Measurements from ENCODE around the gene RCE1.

The RCE1 gene

DNA sequence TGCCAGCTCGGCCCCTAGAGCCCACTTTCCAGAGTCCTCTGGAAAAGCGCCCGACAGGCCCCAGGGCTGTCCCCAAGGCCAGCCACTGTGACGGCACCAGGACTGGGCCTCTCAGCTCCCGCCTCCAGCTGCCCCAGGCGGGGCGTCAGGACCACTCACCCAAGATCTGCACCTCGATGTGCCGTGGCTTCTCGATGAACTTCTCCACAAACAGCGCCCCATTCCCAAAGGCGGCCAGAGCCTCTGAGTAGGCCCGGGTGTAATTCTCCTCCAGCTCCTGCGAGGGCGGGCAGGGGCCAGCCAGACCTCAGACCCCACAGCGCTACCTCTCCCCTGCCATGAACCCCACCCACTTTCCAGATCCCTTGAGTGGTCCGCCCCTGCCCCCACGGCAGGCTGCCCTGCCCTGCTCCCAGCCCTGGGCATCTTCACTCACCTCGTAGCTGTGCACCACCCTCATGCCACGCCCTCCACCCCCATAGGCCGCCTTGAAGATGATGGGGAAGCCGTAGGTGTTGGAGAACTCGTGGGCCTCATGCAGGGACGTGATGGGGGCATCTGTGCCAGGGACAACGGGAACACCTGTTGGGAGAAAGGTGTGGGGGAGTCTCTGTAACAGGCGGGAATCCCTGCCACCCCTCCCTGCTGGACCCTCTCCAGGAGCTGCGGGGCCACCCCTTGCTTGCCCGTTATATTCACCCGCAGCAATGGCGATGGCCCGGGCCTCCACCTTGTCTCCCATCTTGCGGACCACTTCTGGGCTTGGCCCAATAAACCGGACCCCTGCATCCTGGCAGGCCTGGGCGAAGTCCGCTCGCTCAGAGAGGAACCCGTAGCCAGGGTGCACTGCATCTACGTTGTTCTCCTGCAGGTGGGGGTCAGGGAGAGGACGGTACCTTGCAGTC, 27.6 kb downstream of the RCE1 start:
- no peak for DNase-seq

DNA sequence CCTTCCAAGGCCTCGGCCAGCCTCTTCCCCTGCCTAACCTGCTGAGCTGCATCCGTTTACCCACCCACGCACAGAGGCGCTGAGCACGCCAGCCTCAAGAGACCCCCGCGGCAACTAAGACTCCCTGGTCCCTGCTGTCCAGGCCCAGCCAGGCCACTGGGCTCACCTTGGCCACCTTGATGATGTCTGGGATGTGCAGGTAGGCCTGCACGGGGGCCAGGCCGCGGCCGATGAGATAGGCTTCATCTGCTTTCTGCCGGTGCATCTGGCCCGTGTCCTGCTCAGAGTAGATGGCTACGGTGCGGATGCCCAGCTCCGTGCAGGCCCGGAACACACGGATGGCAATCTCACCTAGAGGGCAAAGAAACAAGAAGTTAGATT, 28.3 kb downstream of the RCE1 start:
- no peak for DNase-seq

DNA sequence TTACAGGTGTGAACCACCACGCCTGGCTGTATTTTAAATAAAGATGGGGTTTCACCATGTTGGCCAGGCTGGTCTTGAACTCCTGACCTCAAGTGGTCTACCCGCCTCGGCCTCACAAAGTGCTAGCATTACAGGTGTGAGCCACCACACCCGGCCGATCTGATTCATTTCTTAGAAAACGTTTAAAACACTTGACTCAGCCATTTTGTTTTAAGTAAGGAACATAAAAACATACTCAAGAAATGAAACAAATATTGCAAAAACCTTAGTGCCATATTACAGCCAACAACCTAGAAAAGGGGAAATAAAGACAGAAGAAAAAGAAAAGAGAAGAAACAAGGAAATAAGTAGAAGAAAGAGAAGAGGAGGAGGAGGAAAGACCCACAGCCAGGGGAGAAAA, 31.0 kb downstream of the RCE1 start:
- no peak for DNase-seq

DNA sequence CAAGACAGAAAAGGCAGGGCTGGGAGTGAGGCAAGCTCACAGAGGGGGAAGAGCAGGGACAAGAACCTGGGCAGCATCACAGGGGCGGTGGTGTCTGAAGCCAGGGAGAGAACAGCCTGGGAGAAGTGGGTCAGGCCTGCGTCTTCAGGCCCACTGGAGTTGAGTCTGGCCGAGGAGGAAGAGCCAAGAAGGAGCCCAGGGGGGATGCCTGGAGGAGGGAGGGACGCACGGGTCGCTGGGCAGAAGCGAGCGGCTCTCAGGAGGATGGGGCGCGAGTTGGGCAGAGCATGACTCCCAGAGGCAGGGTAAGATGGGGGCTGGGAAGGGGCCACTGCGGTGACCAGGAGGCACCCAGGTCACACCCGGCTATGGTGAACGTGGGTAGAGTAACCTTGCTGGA, 32.1 kb downstream of the RCE1 start:
- no peak for DNase-seq

DNA sequence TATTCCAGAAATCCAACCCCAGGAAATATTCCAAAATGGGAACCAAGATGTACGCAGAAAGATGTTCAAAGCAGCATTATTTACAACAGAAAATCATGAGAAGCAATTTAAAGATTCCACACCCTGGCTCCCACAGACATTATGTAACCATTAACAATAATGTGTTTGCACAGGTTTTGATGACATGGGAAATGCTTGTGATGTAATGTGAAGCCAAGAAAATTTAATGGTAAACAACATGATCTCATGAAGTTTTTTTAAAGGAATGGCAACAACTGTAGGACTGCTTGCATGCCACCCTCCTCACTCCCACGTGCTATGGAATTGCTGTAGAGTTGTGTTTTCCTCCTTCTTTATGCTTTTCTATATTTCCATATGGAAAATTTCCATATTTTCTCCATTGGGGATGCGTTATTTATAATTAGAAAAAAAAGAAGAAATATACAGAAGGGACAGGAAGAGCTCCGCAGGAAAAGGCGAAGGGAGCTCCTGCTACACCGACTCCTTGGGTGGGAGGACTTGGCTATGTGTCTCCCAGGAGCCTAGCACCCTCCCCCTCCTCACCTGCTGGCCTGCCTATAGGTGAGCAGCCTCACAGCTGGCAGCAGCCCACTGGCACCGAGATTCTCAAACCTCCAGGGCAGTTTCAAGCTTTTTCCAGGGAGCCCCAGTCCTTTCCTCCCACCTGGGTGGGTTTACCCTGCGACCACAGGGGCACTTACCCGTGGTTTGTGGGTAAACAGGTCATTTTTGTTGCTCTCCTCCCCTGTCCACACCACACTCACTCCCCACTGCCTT, 34.5 kb downstream of the RCE1 start:
- DNase-seq = no peak

DNA sequence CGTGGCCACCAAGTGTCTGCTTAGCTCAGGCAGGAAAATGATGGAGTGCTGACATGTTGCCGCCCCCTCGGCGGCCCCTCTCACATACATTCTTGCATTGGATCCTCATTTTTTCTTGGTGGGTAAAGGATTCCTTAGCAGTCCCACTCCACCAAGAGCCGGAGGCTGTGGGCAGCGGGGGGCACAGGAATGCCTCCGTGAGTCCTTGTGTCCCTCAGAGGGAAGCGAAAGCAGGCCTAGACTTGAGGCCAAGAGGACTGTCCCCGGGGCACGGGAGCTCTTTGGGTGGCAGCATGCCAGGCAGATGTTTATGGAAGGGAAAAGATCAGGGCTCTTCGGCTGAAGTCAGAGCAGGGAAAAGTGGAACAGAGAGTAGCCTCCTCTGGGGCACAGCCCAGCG, 35.2 kb downstream of the RCE1 start:
- no peak for DNase-seq

DNA sequence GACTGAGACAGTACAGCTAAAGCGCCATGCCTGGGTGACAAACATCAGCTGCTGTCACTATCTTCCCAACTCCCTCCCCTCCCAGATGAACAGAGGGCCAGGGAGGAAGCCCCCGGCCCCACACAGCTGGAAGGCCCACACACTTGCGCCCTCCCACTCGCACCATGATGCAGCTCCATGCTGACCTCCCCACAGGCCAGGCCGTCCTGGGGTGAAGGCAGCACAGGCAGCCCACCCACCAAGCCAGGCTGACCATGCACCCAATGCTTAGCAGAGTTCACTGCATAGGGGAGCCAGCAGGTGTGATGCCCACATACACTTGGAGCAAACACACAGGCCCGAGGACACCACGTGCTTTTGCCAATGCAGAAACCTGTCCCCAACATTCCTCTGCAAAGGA, 35.8 kb downstream of the RCE1 start:
- DNase-seq = no peak

DNA sequence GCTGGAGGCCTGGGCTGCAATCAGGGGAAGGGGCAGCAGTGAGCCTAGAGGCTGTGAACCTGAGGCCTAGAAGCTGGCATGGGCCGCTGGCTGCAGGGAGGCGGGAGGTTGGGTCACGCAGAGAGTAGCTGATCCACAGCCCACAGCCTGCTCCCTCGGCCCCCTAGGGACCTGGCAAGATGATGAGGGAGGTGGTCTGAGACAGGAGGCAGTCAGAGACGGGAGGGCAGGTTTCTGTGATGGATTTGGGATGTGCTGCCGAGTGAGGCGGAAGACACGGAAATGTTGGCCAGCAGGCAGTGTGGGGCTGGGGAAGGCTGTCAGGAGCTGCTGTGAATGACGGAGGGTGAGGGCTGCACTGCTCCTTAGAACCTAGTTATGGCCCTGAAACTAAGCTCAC, 36.3 kb downstream of the RCE1 start:
- DNase-seq = no peak

DNA sequence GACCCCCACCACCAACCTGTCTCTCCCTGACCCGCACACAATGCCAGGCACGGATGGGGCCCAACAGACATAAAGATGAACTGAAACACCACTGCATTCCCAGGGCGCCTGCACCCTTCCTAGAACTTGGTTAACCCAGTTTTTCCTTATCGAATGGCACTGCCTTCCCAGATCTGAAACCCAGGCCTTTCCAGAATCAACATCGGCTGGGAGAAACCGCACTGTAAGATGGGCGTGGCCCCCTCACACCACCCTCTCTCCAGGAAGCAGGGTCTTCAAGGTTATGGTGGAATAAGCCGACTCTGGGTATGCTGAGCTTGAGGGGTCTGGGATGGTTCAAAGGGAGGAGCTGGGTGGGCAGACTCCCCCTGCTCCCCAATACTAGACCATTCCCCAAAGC, 36.8 kb downstream of the RCE1 start:
- DNase-seq = no peak

DNA sequence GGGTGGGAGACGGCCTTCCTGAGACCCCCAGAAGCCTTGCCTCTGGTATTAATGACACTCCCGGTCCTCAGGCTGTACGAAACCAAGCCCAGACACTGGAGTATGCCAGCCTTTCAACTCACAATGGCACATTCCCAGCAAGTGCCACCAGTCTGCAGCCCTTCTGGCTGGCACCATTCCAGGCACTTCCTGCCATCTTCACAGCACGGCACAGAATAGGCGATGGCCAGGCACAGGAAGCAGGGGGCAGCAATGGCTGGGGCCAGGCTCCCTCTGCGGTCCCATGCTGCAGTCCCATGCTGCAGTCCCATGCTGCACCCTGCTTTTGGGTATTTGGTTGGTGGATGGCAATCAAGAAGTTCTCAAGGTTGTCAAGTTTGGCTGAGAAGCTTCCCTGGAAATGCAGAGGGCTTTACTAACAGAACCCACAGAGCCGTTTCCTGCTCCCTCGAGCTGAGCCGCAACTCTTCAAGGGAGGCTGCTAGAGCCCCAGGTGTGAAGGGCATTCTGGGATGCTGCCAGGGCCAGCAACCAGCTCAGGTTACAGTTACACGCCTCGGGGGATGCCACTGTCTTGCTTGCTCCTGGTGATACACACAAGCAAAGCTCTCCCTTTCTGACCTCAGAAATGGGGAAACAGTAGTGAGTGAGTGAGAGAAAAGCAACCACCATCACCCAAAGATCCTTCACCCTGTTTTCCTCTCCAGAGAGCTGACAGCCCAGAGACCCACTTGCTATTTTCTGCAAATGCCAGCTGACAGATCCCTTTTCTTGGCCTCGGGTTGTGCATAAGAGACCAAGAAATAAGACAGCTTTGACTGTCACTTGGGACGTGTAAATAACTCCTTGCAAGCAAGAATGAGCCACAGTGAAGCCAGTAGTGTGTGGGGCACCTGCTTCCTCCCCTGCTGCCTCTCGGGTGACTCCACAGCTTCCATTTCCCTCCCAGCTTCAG, 37.5 kb downstream of the RCE1 start:
- DNase-seq = peak in 1 of 2 experiments; percentile 18

DNA sequence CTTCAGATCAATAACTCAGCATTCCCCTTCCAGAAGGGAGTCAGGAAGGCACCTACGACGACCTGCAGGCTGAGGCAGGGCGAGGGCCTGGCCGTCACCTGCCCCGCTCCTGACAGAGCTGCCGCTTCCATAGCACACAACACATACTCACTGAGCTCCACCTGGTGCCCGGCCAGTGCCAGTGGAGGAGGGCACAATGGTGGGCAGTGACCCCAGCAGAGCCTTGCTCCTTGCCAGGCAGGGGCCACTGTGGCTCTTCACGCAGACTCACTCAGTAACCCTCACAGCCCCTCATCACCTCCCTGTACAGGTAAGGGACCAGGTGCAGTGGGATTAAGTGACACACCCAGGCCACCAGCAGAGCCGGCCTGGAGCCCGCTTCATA, 38.2 kb downstream of the RCE1 start:
- DNase-seq = no peak

DNA sequence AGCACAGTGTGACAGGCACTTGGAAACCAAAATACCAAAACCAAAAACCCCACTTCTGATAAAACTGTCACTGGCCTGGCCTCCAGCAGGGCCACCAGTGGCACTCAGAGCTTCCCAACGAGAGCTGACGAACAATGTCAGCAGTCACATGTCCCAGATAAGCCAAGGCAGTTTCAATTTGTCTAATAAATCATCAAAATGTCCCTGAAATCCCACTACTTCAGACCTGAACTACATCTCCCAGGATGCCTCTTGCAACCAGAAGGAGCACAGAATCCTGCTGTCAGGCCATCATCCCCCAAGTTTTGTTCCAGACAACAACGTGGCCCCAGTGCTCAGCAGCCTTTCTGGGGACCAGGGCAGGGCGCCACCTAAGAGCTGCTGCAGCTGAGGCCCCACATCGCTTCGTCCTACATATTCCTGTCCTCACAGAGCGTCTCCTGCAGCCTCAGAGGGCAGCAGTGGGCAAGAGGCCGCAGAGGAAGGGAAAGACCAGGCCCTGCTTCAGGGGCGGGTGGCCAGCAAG, 38.7 kb downstream of the RCE1 start:
- DNase-seq = no peak

DNA sequence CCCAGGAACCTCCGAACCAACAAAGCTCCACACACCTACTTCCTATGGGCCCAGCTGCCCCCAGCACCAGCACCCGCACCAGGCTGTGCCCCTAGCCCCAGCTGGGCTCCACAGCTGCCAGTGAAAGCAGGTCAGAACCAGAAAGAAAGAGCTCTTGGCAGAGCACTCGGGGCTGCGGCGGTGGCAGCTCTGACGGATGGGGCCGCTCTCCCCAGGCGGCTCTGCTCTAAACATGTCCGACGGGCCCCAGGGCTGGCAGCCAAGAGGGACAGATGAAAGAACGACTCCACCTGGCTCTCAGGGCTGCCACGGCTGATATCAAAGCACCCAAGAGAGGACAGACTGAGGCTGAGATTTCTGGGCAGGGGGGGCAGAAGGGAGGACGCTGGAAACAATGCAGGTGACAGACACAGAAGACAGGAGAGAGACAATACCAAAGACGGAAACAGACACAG, 39.3 kb downstream of the RCE1 start:
- DNase-seq = no peak

DNA sequence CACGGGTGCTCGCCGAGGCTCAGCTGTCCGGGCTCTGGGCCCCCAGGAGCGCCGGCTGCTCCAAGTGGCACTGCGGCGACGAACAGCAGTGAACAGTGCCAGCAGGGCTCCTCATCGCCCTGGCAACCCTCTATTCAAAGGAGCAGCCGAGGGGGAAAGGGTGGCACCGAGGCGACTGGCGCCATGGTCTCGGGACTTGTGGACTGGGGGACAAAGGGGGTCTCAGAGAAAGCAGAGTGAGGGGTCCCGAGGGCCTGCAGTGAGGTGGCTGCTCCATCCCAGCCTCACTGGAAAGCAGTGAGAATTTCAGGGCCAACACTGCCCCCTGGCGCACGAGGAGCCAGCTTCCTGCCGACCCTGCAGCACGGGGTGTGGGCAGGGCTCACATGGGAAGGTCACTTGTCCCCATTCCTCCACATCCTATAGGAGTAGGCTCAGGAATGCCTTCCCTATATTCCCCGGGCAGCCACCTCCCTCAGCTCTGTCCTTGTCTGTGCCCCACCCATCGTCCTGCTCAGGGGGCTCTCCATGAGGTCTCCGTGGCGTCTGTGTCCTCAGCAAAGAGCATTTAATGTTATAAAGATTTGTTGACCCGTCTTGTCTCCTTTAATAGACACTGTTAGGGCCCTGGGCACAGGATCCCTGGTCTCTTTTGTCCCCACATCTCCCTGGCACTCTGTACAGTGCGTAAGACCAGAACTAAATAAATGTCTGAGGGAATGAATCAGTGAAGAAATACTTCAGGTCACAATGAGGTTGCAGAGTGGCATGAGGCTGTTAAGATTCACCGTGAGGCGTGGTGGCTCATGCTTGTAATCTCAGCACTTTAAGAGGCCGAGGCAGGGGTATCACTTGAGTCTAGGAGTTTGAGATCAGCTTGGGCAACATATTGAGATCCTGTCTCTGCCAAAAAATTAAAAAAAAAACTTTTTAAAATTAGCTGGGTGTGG, 40.0 kb downstream of the RCE1 start:
- peak in 1 of 2 experiments; percentile 58 for DNase-seq

DNA sequence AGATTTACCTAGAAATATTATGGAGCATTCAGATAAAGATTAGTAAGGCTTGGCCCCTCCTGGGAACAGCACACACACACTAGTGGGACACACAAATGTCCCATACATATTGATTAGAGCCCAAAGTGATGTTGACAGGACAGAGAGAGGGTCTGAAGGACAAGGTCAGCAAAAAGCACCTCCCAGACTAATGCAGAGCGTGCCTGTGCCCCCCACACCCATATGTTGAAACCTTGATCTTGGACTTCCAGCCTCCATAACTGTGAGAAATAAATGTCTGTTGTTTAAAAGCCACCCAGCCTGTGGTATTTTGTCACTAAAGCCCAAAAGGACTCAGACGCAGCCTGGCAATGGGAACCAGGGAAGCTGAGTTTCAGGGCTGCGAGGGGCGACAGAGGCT, 41.2 kb downstream of the RCE1 start:
- DNase-seq = no peak

DNA sequence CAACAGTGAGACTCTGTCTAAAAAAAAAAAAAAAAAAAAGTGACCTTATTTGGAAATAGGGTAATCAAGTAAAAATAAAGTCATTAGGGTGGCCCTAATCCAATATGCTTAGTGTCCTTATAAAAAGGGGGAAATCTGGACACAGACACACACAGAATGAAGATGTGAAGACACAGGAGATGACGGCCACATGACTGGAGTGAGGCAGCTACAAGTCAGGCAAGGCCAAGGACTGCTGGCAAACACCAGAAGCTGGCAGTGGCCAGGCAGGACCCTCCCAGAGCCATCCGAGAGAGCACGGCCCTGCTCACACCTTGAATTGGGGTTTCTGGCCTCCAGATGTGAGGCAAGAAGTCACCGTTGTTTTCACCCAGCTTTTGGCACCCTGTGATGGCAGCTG, 42.2 kb downstream of the RCE1 start:
- no peak for DNase-seq

DNA sequence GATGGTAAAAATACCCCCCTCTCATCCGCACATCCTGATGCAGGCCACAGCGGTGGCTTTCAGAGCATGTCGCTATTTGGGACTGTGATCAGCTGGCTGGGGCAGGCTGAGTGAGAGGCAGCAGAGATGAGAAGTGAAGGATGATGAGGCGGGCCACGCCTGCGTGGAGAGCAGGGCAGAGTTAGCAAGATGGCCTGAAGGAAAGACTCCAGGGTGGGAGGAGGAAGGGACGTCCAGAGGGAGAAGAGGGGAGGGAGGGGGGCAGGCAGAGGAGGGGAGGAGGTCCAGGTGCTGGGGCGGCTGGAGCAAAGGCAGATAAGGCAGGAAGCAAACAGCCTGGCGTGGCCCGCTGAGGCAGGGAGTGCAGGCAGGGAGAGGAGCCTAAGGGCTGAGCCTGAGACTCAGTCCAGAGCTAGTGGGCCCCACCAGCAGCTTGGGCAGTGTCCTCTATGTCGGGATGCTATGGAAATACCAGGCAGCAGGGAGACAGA, 42.8 kb downstream of the RCE1 start:
- DNase-seq = no peak

DNA sequence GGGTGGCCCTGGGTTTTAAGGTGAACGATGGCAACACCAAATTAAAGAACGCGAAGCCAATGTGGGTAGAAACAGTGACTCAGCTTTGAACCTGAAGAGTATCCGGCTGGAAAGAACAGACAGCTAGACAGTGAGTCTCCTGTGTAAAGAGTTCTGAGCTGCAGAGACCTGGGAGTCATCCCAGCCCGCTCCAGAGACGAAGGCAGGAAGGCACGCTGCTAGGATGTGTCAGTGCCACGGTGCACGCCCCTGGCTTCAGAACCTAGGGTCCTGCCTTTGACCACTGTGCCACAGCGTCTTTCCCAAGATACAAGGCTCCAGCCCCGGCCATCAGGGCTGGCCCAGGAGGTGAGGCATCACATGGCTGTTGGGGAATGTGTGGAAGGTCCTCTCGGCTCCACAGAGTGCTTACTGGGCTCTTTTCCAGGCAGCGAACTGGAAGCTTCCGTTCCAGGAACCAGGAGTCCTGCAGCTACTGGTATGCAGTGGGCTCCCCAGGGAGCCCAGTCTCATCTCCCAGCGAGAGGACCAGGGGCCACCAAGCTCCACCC, 43.5 kb downstream of the RCE1 start:
- DNase-seq = no peak

DNA sequence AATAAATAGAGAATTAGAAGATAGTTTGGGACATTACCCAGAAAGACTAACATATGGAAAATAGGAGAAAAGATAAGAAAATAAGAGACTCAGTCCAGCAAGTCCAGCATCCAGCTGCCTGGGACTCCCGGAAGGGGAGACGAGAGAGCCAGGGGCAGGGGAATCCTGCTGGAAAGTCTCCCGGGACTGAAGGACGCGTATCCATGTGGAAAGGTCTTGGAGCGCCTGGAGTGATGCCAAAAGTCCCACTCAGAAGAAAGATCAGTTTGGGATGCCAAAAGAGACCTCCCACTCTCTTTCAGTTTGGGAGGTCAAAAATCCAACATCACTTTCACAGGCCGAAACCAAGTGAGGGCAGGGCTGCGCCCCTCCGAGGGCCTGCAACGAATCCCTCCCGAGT, 44.3 kb downstream of the RCE1 start:
- DNase-seq = no peak

DNA sequence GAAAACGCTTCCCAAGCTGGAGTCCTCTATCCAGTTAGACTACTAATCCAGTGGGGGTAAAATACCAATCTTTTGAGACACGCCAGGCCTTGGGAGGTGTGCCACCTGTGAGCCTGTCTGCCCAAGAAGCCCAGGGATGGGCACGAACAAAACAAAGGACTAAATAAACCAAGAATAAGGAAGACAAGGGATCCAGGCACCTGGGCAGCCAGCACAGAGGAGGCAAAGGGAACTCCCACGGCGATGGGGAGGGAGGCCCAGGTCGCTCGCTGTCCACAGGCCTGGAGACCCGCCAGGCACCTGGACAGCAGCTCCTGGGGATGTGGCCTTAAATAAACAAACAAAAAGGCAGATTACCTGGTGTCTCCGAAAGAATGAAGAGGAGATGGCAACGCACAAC, 45.0 kb downstream of the RCE1 start:
- DNase-seq = no peak

DNA sequence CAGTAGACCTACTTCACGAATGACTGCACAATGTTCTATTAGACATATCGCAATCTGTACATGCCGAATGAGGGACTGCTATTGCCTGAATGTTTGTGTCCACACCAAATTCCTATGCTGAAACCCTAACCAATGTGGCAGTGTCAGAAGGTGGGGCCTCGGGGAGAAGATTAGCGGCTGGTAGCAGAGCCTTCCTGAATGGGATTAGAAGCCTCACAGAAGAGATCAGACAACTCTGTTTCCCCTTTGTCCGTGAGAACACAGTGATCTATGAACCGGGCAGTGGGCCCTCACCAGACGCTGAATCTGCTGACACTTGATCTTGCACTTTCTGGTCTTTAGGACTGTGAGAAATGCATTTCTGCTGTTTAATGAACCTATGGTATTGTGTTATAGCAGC, 46.7 kb downstream of the RCE1 start:
- DNase-seq = no peak

Data from cerebellar nuclear complex (tissue), 1 donor.